ENCODE data around the gene KRT24.

Gene KRT24

DNA sequence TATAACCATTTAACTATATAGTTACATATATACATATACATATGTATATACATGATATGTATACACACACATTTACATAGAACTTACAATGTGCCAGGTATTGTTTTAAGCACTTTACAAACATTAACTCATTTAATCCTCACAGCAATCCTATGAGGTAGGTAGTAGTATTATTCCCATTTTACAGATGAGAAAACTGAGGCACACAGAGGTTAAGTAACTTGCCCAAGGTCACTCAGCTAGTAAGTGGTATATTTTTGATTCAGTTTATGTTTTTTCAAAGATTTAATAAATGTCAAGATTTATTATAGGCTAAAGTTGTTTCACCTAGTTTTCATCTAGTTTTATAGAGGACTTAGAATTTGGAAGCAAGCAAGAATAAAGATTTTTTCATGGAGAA lies 45.2 kb downstream of the KRT24 start:
- no peak overlapping the region for H3K9ac ChIP-seq (ENCODE audit: low read length)
- H3K4me1 ChIP-seq (ENCODE audit: control insufficient read depth, insufficient read depth, low read length) = no peaks in the 10 kb centered on the region
- H3K27me3 ChIP-seq (ENCODE audit: control insufficient read depth, insufficient read depth, low read length) = peaks cover 18% of the 10 kb centered on the region
- no peaks in the 10 kb centered on the region for H3K9me3 ChIP-seq (ENCODE audit: control insufficient read depth, low read length)
- H3K4me3 ChIP-seq (ENCODE audit: low read length) = no peak overlapping the region
- no peaks in the 10 kb centered on the region for H3K36me3 ChIP-seq (ENCODE audit: control insufficient read depth, insufficient read depth, low read length)

DNA sequence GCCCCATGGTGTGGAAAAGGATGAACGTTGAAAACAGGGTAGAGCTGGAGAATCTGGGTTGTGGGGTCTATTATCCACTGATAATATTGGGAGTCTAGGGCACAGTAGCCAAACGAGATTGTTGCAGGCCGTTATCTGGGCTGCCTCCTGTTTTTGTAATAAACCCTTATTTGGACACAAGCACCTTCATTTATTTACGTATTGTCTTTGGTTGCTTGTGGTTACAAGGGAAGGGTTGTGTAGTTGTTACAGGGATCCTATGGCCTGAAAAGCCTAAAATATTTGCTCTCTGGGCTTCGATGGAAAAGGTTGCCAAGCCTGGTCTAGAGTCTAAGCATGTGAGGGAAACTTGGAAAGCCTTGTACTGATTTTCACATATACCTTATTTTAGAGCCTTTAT lies 51.6 kb downstream of the KRT24 start:
- H3K4me3 ChIP-seq (ENCODE audit: low read length) = no peak overlapping the region
- H3K36me3 ChIP-seq (ENCODE audit: control insufficient read depth, insufficient read depth, low read length) = no peaks in the 10 kb centered on the region
- no peak overlapping the region for H3K9ac ChIP-seq (ENCODE audit: low read length)
- H3K27me3 ChIP-seq (ENCODE audit: control insufficient read depth, insufficient read depth, low read length) = no peaks in the 10 kb centered on the region
- no peaks in the 10 kb centered on the region for H3K9me3 ChIP-seq (ENCODE audit: control insufficient read depth, low read length)
- peaks cover 6% of the 10 kb centered on the region for H3K4me1 ChIP-seq (ENCODE audit: control insufficient read depth, insufficient read depth, low read length)

DNA sequence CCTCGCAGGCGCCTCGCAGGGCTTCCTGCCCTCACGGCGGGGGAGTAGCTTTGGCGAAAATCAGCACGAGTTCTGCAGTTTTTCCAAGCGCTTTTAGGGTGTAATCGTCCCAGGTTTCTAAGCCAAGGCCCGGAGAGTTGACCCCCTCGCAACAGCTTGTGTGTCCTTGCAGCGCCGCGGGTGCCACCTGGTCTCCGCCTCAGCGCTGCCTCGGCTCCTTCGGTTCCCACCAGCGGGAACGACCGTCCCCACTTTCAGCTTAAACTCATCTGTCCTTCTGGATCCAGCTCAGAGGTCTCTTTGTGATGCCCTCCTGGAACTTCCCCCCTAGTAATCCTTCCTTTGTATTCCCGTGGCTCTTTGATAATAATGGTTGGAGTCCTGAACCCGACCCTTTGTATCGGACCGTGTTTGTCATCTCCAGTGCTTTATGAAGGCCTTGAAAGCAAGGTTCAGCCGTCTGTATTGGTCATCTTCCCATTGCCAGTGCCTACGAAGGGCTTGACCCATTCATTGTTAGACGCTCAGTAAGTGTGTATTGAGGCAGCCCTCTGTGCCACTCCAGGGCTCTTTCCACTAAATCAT lies 55.1 kb downstream of the KRT24 start:
- peak overlapping the region; percentile 95 for H3K4me3 ChIP-seq (ENCODE audit: low read length)
- H3K36me3 ChIP-seq (ENCODE audit: control insufficient read depth, insufficient read depth, low read length) = peaks cover 3% of the 10 kb centered on the region
- H3K4me1 ChIP-seq (ENCODE audit: control insufficient read depth, insufficient read depth, low read length) = peaks cover 6% of the 10 kb centered on the region
- no peaks in the 10 kb centered on the region for H3K27me3 ChIP-seq (ENCODE audit: control insufficient read depth, insufficient read depth, low read length)
- H3K9ac ChIP-seq (ENCODE audit: low read length) = peak overlapping the region; percentile 99
- no peaks in the 10 kb centered on the region for H3K9me3 ChIP-seq (ENCODE audit: control insufficient read depth, low read length)
